Keratinocyte (primary cell): Measurements from ENCODE around the gene PSME4. TPM values are rescaled to one million over a fixed set of nuclear protein-coding genes. Genes with fewer than 3 reads are reported as not detected.
"Not testable (repeated sequence)": the region's sequence is repeated elsewhere in the genome, so short reads cannot be mapped to it uniquely, and the experiment has no call there.

Experiments
- DNase-seq: peaks from one replicate; pipeline ENCODE4 v3.0.0-alpha.2; 2011; ENCODE audit warnings: low read depth, missing footprints, low spot score
- FAIRE-seq: peaks from 2 replicates; lab custom pipeline; 2011; peaks lifted over from hg19 to GRCh38; lab: Jason Lieb, UNC
- H2AFZ ChIP-seq: 2 replicates; pipeline ENCODE4 v1.6.0; 2012; ENCODE audit warnings: low read length, control low read depth, inconsistent platforms; ENCODE audit not compliant: control insufficient read depth
- H3K27ac ChIP-seq: 2 replicates; pipeline ENCODE4 v1.5.1; 2011; ENCODE audit warnings: low read length; ENCODE audit not compliant: control insufficient read depth, insufficient read depth
- H3K27me3 ChIP-seq: 3 replicates; pipeline ENCODE4 v1.6.0; 2011; ENCODE audit warnings: low read length; ENCODE audit not compliant: control insufficient read depth, insufficient read depth; ENCODE audit errors: extremely low read depth
- H3K36me3 ChIP-seq, 2 experiments: 2 replicates in 1 of 2; 3 replicates in 1 of 2; pipeline ENCODE4 v1.5.1; 2011; ENCODE audit warnings: low read length in 2 of 2, mild to moderate bottlenecking in 1 of 2; ENCODE audit not compliant: control insufficient read depth in 2 of 2, insufficient read depth in 2 of 2; ENCODE audit errors: extremely low read depth in 1 of 2
- H3K4me1 ChIP-seq: 3 replicates; pipeline ENCODE4 v1.5.1; 2011; ENCODE audit warnings: low read length; ENCODE audit not compliant: control insufficient read depth, insufficient read depth; ENCODE audit errors: extremely low read depth
- H3K4me2 ChIP-seq: 3 replicates; pipeline ENCODE4 v1.6.0; 2011; ENCODE audit warnings: low read depth, low read length; ENCODE audit not compliant: control insufficient read depth, insufficient read depth; ENCODE audit errors: extremely low read depth
- H3K4me3 ChIP-seq, 3 experiments: fragments of 200-600 bp in 1 of 3; sonication (generic) in 1 of 3; 2 replicates in 2 of 3; 3 replicates in 1 of 3; pipeline ENCODE4 v1.5.1; 2011 to 2016; ENCODE audit warnings: low read length in 3 of 3, mild to moderate bottlenecking in 3 of 3, control low read depth in 2 of 3, inconsistent platforms in 1 of 3, low read depth in 1 of 3, mixed read lengths in 1 of 3, mixed run types in 1 of 3, moderate library complexity in 1 of 3; ENCODE audit not compliant: control insufficient read depth in 2 of 3, insufficient read depth in 2 of 3; ENCODE audit errors: extremely low read depth in 1 of 3
- H3K79me2 ChIP-seq: 2 replicates; pipeline ENCODE4 v1.6.0; 2012; ENCODE audit warnings: low read length; ENCODE audit not compliant: control insufficient read depth, insufficient read depth
- H3K9ac ChIP-seq: 3 replicates; pipeline ENCODE4 v1.6.0; 2011; ENCODE audit warnings: low read length; ENCODE audit not compliant: control insufficient read depth, insufficient read depth; ENCODE audit errors: extremely low read depth
- H3K9me1 ChIP-seq: 3 replicates; pipeline ENCODE4 v1.6.0; 2011; ENCODE audit warnings: low read length; ENCODE audit not compliant: control insufficient read depth, insufficient read depth; ENCODE audit errors: extremely low read depth
- H3K9me3 ChIP-seq: 2 replicates; pipeline ENCODE4 v1.5.1; 2012; ENCODE audit warnings: low read depth, low read length; ENCODE audit not compliant: control insufficient read depth
- H4K20me1 ChIP-seq: 3 replicates; pipeline ENCODE4 v1.6.0; 2011; ENCODE audit warnings: low read length; ENCODE audit not compliant: control insufficient read depth, insufficient read depth; ENCODE audit errors: extremely low read depth
- CTCF ChIP-seq, 3 experiments: IDR thresholded peaks in 1 of 3; conservative IDR thresholded peaks in 1 of 3; optimal IDR thresholded peaks in 1 of 3; 2 replicates in 2 of 3; 3 replicates in 1 of 3; pipeline versions ENCODE3 to v1.5.1; 2011; ENCODE audit warnings: low read length in 3 of 3, mild to moderate bottlenecking in 3 of 3, moderate library complexity in 2 of 3, control low read depth in 1 of 3, inconsistent platforms in 1 of 3; ENCODE audit not compliant: insufficient read depth in 2 of 3; ENCODE audit errors: extremely low read depth in 1 of 3
- EZH2 ChIP-seq: IDR thresholded peaks from one replicate; pipeline ENCODE4 v1.6.1; 2012; ENCODE audit warnings: inconsistent platforms, mild to moderate bottlenecking, low read length, moderate library complexity
- dilution Hi-C: fragments of 300-500 bp; cut with MboI; formaldehyde crosslinking; loops from one replicate; pipeline ENCODE4 v1.7.0; 2020; ENCODE audit warnings: low sequenced_read_pairs; ENCODE audit not compliant: extremely low pct_ligation_motif_present
- polyA plus RNA-seq, 5 experiments: library from polyadenylated mRNA; depleted of rRNA in 3 of 5; stranded (reverse) in 3 of 5; stranded (forward) in 1 of 5; unstranded in 1 of 5; fragments of >200 nt; gene quantifications; 1 replicate in 1 of 5; 2 replicates in 3 of 5; 3 replicates in 1 of 5; pipeline versions ENCODE4 v1.2.1 to v1.2.3, GENCODE V29; 2011 to 2012; ENCODE audit warnings: missing spikeins in 2 of 5, low read depth in 1 of 5, low replicate concordance in 1 of 5

The PSME4 gene
- polyA plus RNA-seq, 1 donor (not counting 4 experiments of a cell fraction or from before 2014, with no cell fraction given): 59.4 TPM

- Histone ChIP-seq H3K4me3 (no peak overlapping the region), H3K79me2 (no peaks in the 10 kb centered on the region), H4K20me1 (no peaks in the 10 kb centered on the region), H3K9me1 (no peaks in the 10 kb centered on the region), H3K4me1 (no peaks in the 10 kb centered on the region), H3K27ac (no peak overlapping the region), H3K27me3 (no peaks in the 10 kb centered on the region), H2AFZ (no peak overlapping the region), H3K9ac (no peak overlapping the region), H3K4me2 (no peak overlapping the region), H3K9me3 (no peaks in the 10 kb centered on the region), H3K36me3 (no peaks in the 10 kb centered on the region)
- dilution Hi-C loops: no loop called here
- TF ChIP-seq CTCF (optimal IDR thresholded peaks at IDR 0.05 in 1 of 3, IDR thresholded peaks at IDR 0.05 in 1 of 3, conservative IDR thresholded peaks at IDR 0.05 in 1 of 3; ENCODE audit: extremely low read depth in 1 of 3, insufficient read depth in 2 of 3, low read length in 3 of 3) (no peak), EZH2 (no peak)
- DNase-seq (no peak), FAIRE-seq (no peak)
These were observed 144.8 kb downstream of the PSME4 start for GRCh38 chr2:53826030-53826410.

- H3K9ac ChIP-seq, H3K27me3 ChIP-seq, H3K4me3 ChIP-seq, H3K4me1 ChIP-seq, H4K20me1 ChIP-seq, H3K9me1 ChIP-seq, H3K9me3 ChIP-seq, H3K36me3 ChIP-seq, FAIRE-seq, H3K27ac ChIP-seq, H3K4me2 ChIP-seq, H3K79me2 ChIP-seq, H2AFZ ChIP-seq, dilution Hi-C loops, DNase-seq: not testable (repeated sequence)
- TF ChIP-seq CTCF (optimal IDR thresholded peaks at IDR 0.05 in 1 of 3, IDR thresholded peaks at IDR 0.05 in 1 of 3, conservative IDR thresholded peaks at IDR 0.05 in 1 of 3; ENCODE audit: extremely low read depth in 1 of 3, insufficient read depth in 2 of 3, low read length in 3 of 3): peak in 1 of 3 experiments; percentile 18
These were observed 147.2 kb downstream of the PSME4 start for GRCh38 chr2:53823639-53824038.
